Large intestine (tissue), 12 donors: ENCODE data around the gene PMP22. TPM values are rescaled to one million over a fixed set of nuclear protein-coding genes. Genes with fewer than 3 reads are reported as not detected.

ENCODE experiments used
- DNase-seq, 2 donors: peaks; one replicate each; pipeline versions ENCODE4 v3.0.0 to v3.0.0-alpha.2; 2013
- H3K27ac ChIP-seq: one replicate; pipeline ENCODE4 v1.5.1; 2013; ENCODE audit warnings: low read length
- H3K27me3 ChIP-seq: 2 replicates; pipeline ENCODE4 v1.6.1; 2013; ENCODE audit warnings: low read length; ENCODE audit not compliant: control insufficient read depth, insufficient read depth
- H3K36me3 ChIP-seq: 2 replicates; pipeline ENCODE4 v1.6.1; 2013; ENCODE audit warnings: low read length; ENCODE audit not compliant: control insufficient read depth, insufficient read depth
- H3K4me1 ChIP-seq: one replicate; pipeline ENCODE4 v1.6.1; 2013; ENCODE audit warnings: low read length; ENCODE audit not compliant: control insufficient read depth, insufficient read depth
- H3K4me3 ChIP-seq: one replicate; pipeline ENCODE4 v1.5.1; 2013; ENCODE audit warnings: low read length
- H3K9me3 ChIP-seq: one replicate; pipeline ENCODE4 v1.6.1; 2013; ENCODE audit warnings: mild to moderate bottlenecking, low read depth, low read length, moderate library complexity; ENCODE audit not compliant: control insufficient read depth
- WGBS: methylation state at CpG from one replicate; pipeline ENCODE4 v1.1.5; 2013; ENCODE audit warnings: low lambda C conversion rate; ENCODE audit not compliant: insufficient coverage; 5-methylcytosine and 5-hydroxymethylcytosine counted together
- long read RNA-seq, 11 donors: transcript quantifications; one replicate each; lab custom pipeline, GENCODE V29; 2026
- polyA plus RNA-seq: library from polyadenylated mRNA; unstranded; fragments of 120-200 nt; gene quantifications from one replicate; pipeline ENCODE4 v1.2.1, GENCODE V29; 2013

PMP22 gene
- polyA plus RNA-seq = 74.0 TPM
- long read RNA-seq, donor 1, transcript PMP22-203 (5 exons, 1,817 nt) = major isoform, 14 of 15 reads
- long read RNA-seq, donor 1, partial matches to known transcripts = 0 of 15 reads
- long read RNA-seq, donor 1, other reads (novel, unspliced or antisense) = 0 of 15 reads
- long read RNA-seq, donor 2, transcript PMP22-203 (5 exons, 1,817 nt) = major isoform, 37 of 64 reads
- long read RNA-seq, donor 2, transcript PMP22-201 (5 exons, 1,861 nt) = minor isoform, 6 of 64 reads
- long read RNA-seq, donor 2, partial matches to known transcripts = 19 of 64 reads
- long read RNA-seq, donor 2, other reads (novel, unspliced or antisense) = 0 of 64 reads
- long read RNA-seq, donor 3 = 0 reads
- long read RNA-seq, donor 4, partial matches to known transcripts = 0 of 3 reads
- long read RNA-seq, donor 4, other reads (novel, unspliced or antisense) = 0 of 3 reads
- long read RNA-seq, donor 5, transcript PMP22-203 (5 exons, 1,817 nt) = major isoform, 29 of 30 reads
- long read RNA-seq, donor 5, partial matches to known transcripts = 0 of 30 reads
- long read RNA-seq, donor 5, other reads (novel, unspliced or antisense) = 0 of 30 reads
- long read RNA-seq, donor 6, transcript PMP22-203 (5 exons, 1,817 nt) = major isoform, 25 of 42 reads
- long read RNA-seq, donor 6, partial matches to known transcripts = 11 of 42 reads
- long read RNA-seq, donor 6, other reads (novel, unspliced or antisense) = 0 of 42 reads
- long read RNA-seq, donor 7, transcript PMP22-203 (5 exons, 1,817 nt) = major isoform, 16 of 24 reads
- long read RNA-seq, donor 7, transcript PMP22-201 (5 exons, 1,861 nt) = minor isoform, 7 of 24 reads
- long read RNA-seq, donor 7, partial matches to known transcripts = 0 of 24 reads
- long read RNA-seq, donor 7, other reads (novel, unspliced or antisense) = 0 of 24 reads
- long read RNA-seq, donor 8, transcript PMP22-203 (5 exons, 1,817 nt) = major isoform, 29 of 43 reads
- long read RNA-seq, donor 8, partial matches to known transcripts = 10 of 43 reads
- long read RNA-seq, donor 8, other reads (novel, unspliced or antisense) = 0 of 43 reads
- long read RNA-seq, donor 9, transcript PMP22-203 (5 exons, 1,817 nt) = major isoform, 39 of 58 reads
- long read RNA-seq, donor 9, partial matches to known transcripts = 13 of 58 reads
- long read RNA-seq, donor 9, other reads (novel, unspliced or antisense) = 0 of 58 reads
- long read RNA-seq, donor 10, transcript PMP22-203 (5 exons, 1,817 nt) = major isoform, 29 of 46 reads
- long read RNA-seq, donor 10, partial matches to known transcripts = 11 of 46 reads
- long read RNA-seq, donor 10, other reads (novel, unspliced or antisense) = 0 of 46 reads
- long read RNA-seq, donor 11, transcript PMP22-203 (5 exons, 1,817 nt) = major isoform, 33 of 45 reads
- long read RNA-seq, donor 11, partial matches to known transcripts = 7 of 45 reads
- long read RNA-seq, donor 11, other reads (novel, unspliced or antisense) = 0 of 45 reads

DNA sequence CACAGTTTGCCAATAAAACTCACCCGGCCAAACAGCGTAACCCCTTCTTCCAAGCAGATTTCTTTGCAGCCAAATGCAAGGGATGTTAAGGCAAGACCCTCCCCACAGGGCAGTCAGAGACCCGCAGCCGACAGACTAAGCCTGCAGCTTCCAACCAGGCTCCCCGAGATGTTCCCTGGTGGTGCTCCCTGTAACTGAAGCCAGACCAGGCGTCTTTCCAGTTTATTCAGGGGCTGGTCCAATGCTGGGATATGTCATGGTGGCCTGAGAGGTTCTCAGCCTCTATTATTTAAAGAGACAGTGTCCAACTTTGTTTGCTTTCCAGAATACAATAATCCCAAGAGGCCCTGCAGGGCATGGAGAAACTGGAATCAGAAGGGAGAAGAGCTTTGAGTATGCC lies at the start of gene PMP22:
Gene PMP22 (minus strand): TSS at position 196 of the 400 bp plus-strand sequence. CDS start 4,599 bp downstream, outside the sequence.
- no peak within 1 kb of the TSS for H3K27ac ChIP-seq
- H3K36me3 ChIP-seq = no peaks in the 10 kb centered on the region
- H3K9me3 ChIP-seq = peaks cover 2% of the 10 kb centered on the region
- H3K4me3 ChIP-seq = peak within 1 kb of the TSS; percentile 0
- H3K27me3 ChIP-seq = peaks cover 2% of the 10 kb centered on the region
- no CpG with 5 or more reads among the region's 6 CpGs for WGBS
- no peak for DNase-seq
- H3K4me1 ChIP-seq = peaks cover 29% of the 10 kb centered on the region

DNA sequence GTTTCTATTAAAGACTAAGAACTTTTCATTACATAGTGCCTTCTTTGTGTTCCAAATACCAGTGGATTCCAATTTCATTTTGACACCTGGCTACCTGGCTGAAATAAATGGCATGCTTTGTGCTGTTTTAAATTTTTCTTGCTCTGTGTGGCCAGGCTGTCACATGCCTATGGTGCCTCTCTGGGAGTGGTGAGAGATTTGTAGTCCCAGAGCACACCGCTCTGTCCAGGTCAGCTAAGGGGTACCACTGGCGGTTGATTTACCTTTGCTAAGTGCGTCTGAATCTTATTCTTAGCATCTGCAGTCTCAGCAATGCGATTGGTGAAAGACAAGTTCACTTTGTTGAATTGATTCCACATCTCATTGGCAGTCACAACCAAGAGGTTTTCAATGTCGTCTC lies 46.9 kb upstream of the PMP22 start:
- Histone ChIP-seq H3K4me1 (no peaks in the 10 kb centered on the region), H3K27me3 (no peaks in the 10 kb centered on the region), H3K9me3 (no peaks in the 10 kb centered on the region), H3K4me3 (no peak overlapping the region), H3K36me3 (no peaks in the 10 kb centered on the region), H3K27ac (no peak overlapping the region)
- no CpG with 5 or more reads among the region's 5 CpGs for WGBS
- no peak for DNase-seq

DNA sequence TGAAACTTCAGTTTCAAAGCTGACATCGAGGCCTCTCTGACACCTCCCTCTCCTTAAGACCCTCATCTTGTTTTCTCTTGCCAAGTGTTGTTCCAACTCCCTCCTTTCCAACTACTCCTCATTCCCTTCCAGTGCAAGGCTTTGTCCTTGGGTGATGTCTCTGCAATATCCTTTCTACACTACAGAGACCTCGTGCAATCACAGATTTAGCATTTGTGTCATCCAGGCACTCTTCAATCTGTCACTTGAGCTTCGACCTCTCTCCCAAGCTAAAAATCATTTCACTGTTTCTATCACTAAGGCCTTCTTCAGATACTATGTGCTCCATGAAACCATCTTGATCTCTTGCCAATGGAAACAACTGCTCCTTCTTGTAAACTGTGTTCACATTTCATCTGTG lies 44.7 kb upstream of the PMP22 start:
- no peak for DNase-seq
- Histone ChIP-seq H3K36me3 (no peaks in the 10 kb centered on the region), H3K27ac (no peak overlapping the region), H3K4me3 (no peak overlapping the region), H3K9me3 (no peaks in the 10 kb centered on the region), H3K27me3 (no peaks in the 10 kb centered on the region), H3K4me1 (peaks cover 2% of the 10 kb centered on the region)
- 93% methylated on average over 2 of the region's 3 CpGs for WGBS

DNA sequence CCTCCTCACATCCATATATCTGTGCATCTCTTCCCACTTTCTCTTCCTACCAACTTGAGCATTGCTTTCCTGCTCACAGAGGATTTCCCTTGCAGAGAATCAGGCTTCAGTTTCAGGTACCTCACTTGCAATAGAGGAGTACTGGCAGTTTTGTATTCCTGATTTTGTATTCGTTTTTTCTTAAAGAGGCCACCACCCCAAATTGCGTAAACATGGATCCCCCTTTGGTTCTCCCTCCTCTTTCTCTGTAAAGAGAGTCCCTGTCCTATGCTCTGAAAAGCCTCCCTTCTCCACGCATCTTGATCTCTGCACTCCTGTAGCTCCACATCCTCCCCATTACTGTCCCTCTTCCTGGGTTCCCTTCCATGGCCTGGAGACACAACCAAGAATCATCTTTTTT lies 44.1 kb upstream of the PMP22 start:
- no CpG with 5 or more reads among the region's 3 CpGs for WGBS

DNA sequence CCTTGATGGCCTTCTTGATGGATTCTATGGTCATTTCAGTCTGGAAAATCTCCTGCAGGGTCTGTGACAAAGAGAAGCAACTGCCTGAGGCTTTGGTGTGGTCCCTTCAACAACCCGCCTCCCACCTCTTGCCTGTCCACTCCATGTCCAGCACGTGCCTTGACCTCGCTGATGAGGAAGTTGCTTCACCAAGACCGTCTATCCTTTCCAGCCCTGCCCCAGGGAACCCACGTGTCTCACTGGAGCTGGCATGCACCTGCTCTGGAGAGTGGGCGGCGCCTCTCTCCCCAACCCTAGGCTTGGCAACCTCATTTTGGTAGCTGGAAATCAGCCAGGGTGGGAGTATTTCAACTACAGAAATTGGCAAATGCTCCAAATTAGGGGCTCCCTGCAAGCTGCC lies 43.6 kb upstream of the PMP22 start:
- Histone ChIP-seq H3K9me3 (no peaks in the 10 kb centered on the region), H3K27ac (no peak overlapping the region), H3K36me3 (no peaks in the 10 kb centered on the region), H3K4me3 (no peak overlapping the region), H3K4me1 (peaks cover 2% of the 10 kb centered on the region), H3K27me3 (no peaks in the 10 kb centered on the region)
- no CpG with 5 or more reads among the region's 7 CpGs for WGBS
- DNase-seq = no peak

More for the DNA sequence above, 44.1 kb upstream of the PMP22 start:
- Histone ChIP-seq H3K9me3 (no peaks in the 10 kb centered on the region), H3K36me3 (no peaks in the 10 kb centered on the region), H3K27ac (no peak overlapping the region), H3K4me1 (peaks cover 2% of the 10 kb centered on the region), H3K27me3 (no peaks in the 10 kb centered on the region), H3K4me3 (no peak overlapping the region)
- DNase-seq = no peak

DNA sequence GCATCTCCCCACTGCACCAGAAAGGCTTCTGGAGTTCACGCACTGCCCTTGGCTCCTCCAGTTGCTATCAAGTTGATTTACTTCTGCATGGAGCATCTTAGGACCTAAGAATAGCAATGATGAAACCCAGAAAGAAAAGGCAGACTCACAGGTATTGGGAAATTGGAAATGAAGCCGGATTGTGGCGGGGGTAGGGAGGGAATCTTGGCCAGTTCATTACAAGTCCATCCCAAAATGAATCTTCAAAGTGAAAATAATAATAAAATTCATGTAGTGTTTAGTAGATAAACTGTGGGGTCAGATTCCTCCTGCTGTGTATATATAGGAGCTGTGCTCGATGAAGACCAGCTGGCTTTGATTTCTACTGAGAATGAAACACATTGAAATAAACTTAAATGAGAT lies 42.6 kb upstream of the PMP22 start:
- H3K27me3 ChIP-seq = no peaks in the 10 kb centered on the region
- H3K4me1 ChIP-seq = peaks cover 2% of the 10 kb centered on the region
- no peak overlapping the region for H3K4me3 ChIP-seq
- H3K9me3 ChIP-seq = no peaks in the 10 kb centered on the region
- no peak overlapping the region for H3K27ac ChIP-seq
- DNase-seq = no peak
- WGBS = 0% methylated on average over 1 of the region's 4 CpGs
- H3K36me3 ChIP-seq = no peaks in the 10 kb centered on the region

DNA sequence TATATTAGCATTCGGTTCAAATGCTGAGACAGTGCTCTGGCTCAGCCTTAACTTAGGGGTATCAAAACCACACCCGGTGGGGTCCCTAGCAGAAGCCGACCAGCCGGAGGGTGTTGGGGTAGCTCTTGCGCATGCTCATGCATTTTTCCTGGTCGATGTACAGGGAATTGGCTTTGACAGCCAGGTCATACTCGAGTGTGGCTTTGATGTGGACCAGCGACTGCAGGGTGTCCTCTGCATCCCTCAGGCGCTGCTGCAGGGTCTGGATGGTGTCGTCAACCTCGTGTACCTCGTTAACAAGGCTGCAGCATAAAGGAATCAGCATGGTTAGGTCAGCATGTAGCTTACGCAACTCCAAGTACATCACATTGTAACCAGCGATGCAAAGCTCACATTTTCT lies 38.7 kb upstream of the PMP22 start:
- no peaks in the 10 kb centered on the region for H3K27me3 ChIP-seq
- WGBS = 80% methylated on average over 2 of the region's 14 CpGs
- peaks cover 2% of the 10 kb centered on the region for H3K4me1 ChIP-seq
- no peak for DNase-seq
- no peak overlapping the region for H3K27ac ChIP-seq
- H3K36me3 ChIP-seq = no peaks in the 10 kb centered on the region
- H3K4me3 ChIP-seq = no peak overlapping the region
- no peaks in the 10 kb centered on the region for H3K9me3 ChIP-seq

DNA sequence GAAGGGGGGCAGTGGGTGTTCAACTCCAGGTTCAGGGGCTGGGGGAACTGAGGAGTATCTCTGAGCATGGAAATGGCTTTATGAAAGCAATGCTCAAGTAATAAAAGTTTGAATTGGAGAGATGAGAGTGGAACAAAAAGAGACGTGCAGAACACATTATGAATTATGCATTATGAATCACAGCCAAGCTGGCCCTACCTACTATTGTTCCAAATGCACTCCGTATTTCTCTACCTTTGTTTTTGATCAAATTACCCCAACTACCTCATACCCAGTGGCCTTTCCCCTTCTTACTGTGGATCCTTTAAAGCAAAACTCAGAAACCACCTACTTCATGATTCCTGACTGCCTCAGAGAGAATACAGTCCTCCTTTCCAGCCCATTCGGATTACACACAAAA lies 38.1 kb upstream of the PMP22 start:
- H3K4me1 ChIP-seq = peaks cover 2% of the 10 kb centered on the region
- WGBS = 100% methylated on average over 1 of the region's 3 CpGs
- no peaks in the 10 kb centered on the region for H3K9me3 ChIP-seq
- no peak overlapping the region for H3K4me3 ChIP-seq
- H3K27ac ChIP-seq = no peak overlapping the region
- no peaks in the 10 kb centered on the region for H3K36me3 ChIP-seq
- no peaks in the 10 kb centered on the region for H3K27me3 ChIP-seq
- no peak for DNase-seq

DNA sequence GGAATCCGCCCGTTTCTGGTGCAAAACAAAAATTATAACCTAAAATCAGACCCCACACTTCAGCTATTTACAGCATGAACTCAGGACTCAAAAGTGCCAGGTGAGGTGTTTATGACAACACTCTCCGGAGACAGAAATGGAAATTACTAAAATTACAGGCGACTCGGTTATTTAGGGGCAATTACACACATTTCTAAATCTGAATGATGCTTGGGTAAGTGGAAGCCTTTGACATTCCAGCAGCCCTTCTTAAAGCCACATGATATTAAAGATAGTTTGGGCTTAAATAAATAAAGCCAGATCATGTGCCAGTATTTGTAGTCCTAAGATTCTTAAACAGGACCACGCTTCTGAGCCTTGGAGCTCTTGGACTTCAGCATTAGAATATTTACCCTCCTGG lies 36.7 kb upstream of the PMP22 start:
- Histone ChIP-seq H3K4me1 (peaks cover 2% of the 10 kb centered on the region), H3K27ac (no peak overlapping the region), H3K27me3 (no peaks in the 10 kb centered on the region), H3K4me3 (no peak overlapping the region), H3K9me3 (no peaks in the 10 kb centered on the region), H3K36me3 (no peaks in the 10 kb centered on the region)
- DNase-seq = no peak
- WGBS = no CpG with 5 or more reads among the region's 6 CpGs

DNA sequence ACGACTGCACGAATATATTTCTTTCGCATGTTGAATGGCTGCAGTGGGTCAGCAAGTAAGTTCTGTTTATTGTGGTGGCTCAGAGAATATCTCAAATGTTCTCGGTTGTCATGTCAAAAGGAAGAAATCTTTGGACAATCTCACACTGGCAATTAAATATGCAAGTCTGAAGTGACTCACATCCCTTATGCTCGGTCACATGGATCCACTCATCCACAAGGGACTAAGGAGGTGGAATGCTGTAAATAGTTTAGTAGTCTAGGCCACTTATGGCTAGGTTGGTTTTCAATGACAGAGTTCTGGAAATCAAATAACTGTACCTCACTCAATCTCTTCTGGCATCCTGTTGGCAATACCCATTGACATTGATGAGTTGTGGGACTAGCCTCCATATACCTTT lies 33.0 kb upstream of the PMP22 start:
- no CpG with 5 or more reads among the region's 5 CpGs for WGBS
- no peak for DNase-seq
- Histone ChIP-seq H3K27me3 (no peaks in the 10 kb centered on the region), H3K36me3 (no peaks in the 10 kb centered on the region), H3K4me3 (no peak overlapping the region), H3K4me1 (no peaks in the 10 kb centered on the region), H3K9me3 (no peaks in the 10 kb centered on the region), H3K27ac (no peak overlapping the region)
